ENCODE data around the gene WBP2. TPM values are rescaled to one million over a fixed set of nuclear protein-coding genes. Genes with fewer than 3 reads are reported as not detected.

The WBP2 gene
- polyA plus RNA-seq, 1 donor from 2014 or later: 21.7 TPM

DNA sequence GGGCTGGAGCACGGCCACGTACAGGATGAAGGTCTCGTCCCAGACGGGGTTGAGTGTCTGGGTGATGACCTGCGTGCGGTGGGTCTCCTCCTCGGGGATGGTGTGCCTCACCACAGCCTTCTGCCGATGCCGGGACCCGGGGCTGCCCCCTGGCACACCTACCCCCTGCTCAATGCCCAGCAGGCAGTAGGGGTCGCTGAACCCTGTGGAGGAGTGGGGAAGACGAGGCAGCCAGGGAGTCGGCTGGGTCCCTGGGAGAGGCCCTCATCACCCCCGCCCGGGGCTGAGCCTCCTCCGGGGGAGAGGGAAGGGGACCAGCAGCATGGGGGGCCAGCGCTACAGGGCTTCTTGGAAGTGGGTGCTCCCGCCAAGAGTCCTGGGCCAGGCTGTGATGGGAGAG, 12.7 kb downstream of the WBP2 start:
- Histone ChIP-seq H3K4me3 (ENCODE audit: low read length) (no peak overlapping the region), H4K20me1 (ENCODE audit: insufficient read depth) (no peaks in the 10 kb centered on the region), H3K9me2 (ENCODE audit: insufficient read depth, low read length) (no peaks in the 10 kb centered on the region), H3K4me2 (ENCODE audit: low read length) (no peak overlapping the region), H3K27me3 (ENCODE audit: insufficient read depth, low read depth, low read length) (no peaks in the 10 kb centered on the region), H3K79me2 (replicated peaks; ENCODE audit: insufficient read depth, low read length) (no peaks in the 10 kb centered on the region), H3K9me3 (ENCODE audit: low read length) (no peaks in the 10 kb centered on the region), H2AFZ (ENCODE audit: low read depth, low read length) (no peak overlapping the region), H3K27ac (ENCODE audit: low read length) (no peak overlapping the region), H3F3A (ENCODE audit: insufficient read depth, low read length, poor library complexity, severe bottlenecking) (no peaks in the 10 kb centered on the region), H3K9ac (ENCODE audit: low read length) (no peak overlapping the region), H3K36me3 (ENCODE audit: insufficient read depth, low read length) (no peaks in the 10 kb centered on the region)
- TF ChIP-seq, protein P1, sequence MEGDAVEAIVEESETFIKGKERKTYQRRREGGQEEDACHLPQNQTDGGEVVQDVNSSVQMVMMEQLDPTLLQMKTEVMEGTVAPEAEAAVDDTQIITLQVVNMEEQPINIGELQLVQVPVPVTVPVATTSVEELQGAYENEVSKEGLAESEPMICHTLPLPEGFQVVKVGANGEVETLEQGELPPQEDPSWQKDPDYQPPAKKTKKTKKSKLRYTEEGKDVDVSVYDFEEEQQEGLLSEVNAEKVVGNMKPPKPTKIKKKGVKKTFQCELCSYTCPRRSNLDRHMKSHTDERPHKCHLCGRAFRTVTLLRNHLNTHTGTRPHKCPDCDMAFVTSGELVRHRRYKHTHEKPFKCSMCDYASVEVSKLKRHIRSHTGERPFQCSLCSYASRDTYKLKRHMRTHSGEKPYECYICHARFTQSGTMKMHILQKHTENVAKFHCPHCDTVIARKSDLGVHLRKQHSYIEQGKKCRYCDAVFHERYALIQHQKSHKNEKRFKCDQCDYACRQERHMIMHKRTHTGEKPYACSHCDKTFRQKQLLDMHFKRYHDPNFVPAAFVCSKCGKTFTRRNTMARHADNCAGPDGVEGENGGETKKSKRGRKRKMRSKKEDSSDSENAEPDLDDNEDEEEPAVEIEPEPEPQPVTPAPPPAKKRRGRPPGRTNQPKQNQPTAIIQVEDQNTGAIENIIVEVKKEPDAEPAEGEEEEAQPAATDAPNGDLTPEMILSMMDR (IDR thresholded peaks at IDR 0.05; ENCODE audit: poor library complexity, severe bottlenecking): no peak
- TF ChIP-seq MXI1 (conservative IDR thresholded peaks at IDR 0.05; ENCODE audit: poor library complexity, severe bottlenecking): no peak

DNA sequence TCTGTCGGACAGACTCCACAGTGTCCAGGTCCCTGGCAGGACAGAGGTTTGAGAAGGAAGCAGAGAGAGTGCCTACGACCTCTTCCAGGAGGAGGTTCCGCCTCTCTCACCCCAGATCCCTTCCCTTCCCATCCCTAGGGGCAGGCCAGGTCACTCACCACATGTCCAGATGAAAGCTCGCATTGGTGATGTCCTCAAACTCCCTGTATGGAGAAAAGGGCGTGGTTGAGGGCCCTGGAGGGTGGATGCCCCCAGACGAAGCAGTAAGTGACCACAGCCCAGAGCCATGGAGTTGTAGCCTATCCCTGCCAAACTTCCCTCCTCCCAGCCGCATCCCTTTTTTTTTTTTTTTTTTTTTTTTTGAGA, 14.4 kb downstream of the WBP2 start:
- no peaks in the 10 kb centered on the region for H3F3A ChIP-seq (ENCODE audit: insufficient read depth, low read length, poor library complexity, severe bottlenecking)
- no peak for TF ChIP-seq RAD21 (conservative IDR thresholded peaks at IDR 0.05)
- TF ChIP-seq TAF1 (IDR thresholded peaks at IDR 0.05; ENCODE audit: low read depth): no peak
- TF ChIP-seq SMC3 (conservative IDR thresholded peaks at IDR 0.05; ENCODE audit: poor library complexity): no peak
- TF ChIP-seq, protein P1 (IDR thresholded peaks at IDR 0.05; ENCODE audit: poor library complexity, severe bottlenecking): no peak
- no peak for TF ChIP-seq EZH2 (IDR thresholded peaks at IDR 0.05; ENCODE audit: borderline replicate concordance, insufficient read depth, low read length, poor library complexity, severe bottlenecking)
- TF ChIP-seq MXI1 (conservative IDR thresholded peaks at IDR 0.05; ENCODE audit: poor library complexity, severe bottlenecking): no peak
- TF ChIP-seq REST (IDR thresholded peaks at IDR 0.05; ENCODE audit: borderline replicate concordance): no peak
- no peak for TF ChIP-seq EP300 (conservative IDR thresholded peaks at IDR 0.05; ENCODE audit: poor library complexity, severe bottlenecking)
- no peak for TF ChIP-seq POLR2AphosphoS5 (IDR thresholded peaks at IDR 0.05)
- no peaks in the 10 kb centered on the region for H3K36me3 ChIP-seq (ENCODE audit: insufficient read depth, low read length)
- H3K9me3 ChIP-seq (ENCODE audit: low read length): no peaks in the 10 kb centered on the region
- no peak overlapping the region for H3K27ac ChIP-seq (ENCODE audit: low read length)
- H3K9me2 ChIP-seq (ENCODE audit: insufficient read depth, low read length): no peaks in the 10 kb centered on the region
- H3K27me3 ChIP-seq (ENCODE audit: insufficient read depth, low read depth, low read length): no peaks in the 10 kb centered on the region
- H3K9ac ChIP-seq (ENCODE audit: low read length): no peak overlapping the region
- H3K79me2 ChIP-seq (replicated peaks; ENCODE audit: insufficient read depth, low read length): no peaks in the 10 kb centered on the region
- H3K4me2 ChIP-seq (ENCODE audit: low read length): no peak overlapping the region
- H2AFZ ChIP-seq (ENCODE audit: low read depth, low read length): no peak overlapping the region
- H4K20me1 ChIP-seq (ENCODE audit: insufficient read depth): no peaks in the 10 kb centered on the region
- H3K4me3 ChIP-seq (ENCODE audit: low read length): no peak overlapping the region
